ENCODE results near the gene SOX5.
"Not testable (repeated sequence)": the region's sequence is repeated elsewhere in the genome, so short reads cannot be mapped to it uniquely, and the experiment has no call there.

The SOX5 gene

GRCh38 chr12:23830210-23830609, 119.3 kb downstream of the SOX5 start:
- DNase-seq = no peak

DNA sequence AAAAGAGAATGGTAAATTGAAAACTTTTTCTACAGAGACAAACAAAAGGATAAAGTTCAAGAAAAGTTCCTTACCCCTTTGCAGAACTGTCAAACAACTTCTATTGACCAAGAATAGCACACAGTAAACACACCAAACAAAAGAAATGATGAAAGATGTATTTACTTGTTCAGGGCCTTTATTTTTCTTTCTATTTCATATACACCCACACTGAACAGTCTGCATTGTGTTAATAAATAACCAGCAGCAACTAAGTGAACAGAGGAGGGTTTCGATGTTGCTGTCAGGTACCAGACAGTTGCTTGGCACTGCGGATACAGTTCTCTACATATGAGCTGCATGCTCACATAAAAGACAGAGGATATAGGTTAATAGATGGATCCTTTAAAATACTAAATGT, 122.1 kb downstream of the SOX5 start:
- no peak for DNase-seq

DNA sequence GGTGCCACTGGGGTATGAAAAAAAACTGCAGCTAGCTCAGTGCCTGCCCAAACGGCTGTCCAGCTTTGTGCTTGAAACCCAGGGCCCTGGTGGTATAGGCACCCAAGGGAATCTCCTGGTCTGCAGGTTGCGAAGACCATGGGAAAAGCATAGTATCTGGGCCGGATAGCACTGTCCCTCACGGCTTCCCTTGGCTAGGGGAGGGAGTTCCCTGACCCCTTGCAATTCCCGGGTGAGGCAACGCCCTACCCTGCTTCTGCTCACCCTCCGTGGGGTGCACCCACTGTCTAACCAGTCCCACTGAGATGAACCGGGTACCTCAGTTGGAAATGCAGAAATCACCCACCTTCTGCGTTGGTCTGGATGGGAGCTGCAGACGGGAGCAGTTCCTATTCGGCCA, 124.3 kb downstream of the SOX5 start:
- not testable (repeated sequence) for DNase-seq

DNA sequence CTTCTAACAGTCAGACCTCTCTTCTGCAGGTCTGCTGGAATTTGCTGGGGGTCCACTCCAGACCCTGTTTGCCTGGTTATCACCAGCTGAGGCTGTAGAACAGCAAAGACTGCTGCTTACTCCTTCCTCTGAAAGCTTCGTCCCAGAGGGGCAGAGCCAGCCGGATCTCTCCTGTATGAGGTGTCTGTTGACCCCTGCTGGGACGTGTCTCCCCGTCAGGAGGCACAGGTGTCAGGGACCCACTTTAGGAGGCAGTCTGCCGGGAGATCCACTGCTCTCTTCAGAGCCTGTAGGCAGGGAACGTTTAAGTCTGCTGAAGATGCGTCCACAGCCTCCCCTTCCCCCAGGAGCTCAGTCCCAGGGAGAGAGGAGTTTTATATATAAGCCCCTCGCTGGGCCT, 125.1 kb downstream of the SOX5 start:
- no peak for DNase-seq

DNA sequence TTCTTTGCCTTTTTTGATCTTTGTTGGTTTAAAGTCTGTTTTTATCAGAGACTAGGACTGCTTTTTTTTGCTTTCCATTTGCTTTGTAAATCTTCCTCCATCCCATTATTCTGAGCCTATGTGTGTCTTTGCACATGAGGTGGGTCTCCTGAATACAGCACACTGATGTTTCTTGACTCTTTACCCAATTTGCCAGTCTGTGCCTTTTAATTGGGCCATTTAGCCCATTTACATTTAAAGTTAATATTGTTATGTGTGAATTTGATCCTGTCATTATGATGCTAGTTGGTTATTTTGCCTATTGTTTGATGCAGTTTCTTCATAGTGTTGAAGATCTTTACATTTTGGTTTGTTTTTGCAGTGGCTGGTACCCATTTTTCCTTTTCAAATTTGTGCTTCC, 126.6 kb downstream of the SOX5 start:
- DNase-seq = not testable (repeated sequence)

- no peak for DNase-seq
Observed at GRCh38 chr12:23817345-23817744, 132.1 kb downstream of the SOX5 start.

- DNase-seq = no peak
Observed at GRCh38 chr12:23816394-23816851, 133.0 kb downstream of the SOX5 start.

- no peak for DNase-seq
Observed at GRCh38 chr12:23815810-23816209, 133.7 kb downstream of the SOX5 start.

DNA sequence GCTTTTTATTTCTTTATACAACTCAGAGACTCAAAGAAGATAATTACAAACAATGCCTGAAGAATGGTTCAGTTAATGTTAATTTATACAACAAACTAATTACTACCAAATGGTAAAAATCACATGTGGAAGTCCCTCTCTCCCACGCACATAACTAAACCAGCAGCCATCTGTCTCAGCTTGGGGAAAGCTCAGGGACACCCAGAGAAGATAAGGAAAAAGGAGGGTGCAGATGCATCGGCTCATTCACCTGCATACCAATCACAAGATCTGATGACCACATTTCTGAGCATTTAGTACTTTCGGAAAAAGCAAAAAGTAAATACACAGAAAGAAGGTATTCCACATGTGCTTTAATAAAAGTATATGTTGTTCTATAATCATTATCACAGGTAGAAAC, 136.3 kb downstream of the SOX5 start:
- DNase-seq = no peak

GRCh38 chr12:23810329-23810902, 139.1 kb downstream of the SOX5 start:
- no peak for DNase-seq

DNA sequence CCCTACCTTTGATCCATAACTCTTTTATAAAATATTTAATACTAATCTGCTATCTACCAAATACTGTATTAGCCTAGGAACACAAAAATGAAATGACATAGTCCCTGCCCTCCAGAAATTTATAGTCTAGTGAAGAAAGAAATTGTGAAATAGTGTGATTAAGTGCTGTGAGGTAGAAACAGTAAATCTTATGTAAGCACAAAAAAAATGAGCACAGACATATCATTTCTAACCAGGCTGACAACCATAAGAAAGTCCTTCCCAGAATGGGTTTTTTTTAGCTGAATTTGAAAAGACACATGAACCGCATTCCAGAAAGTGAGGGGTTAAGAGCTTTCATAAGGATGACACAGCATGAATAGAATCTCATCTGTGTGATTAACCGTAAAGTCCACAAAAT, 145.9 kb downstream of the SOX5 start:
- no peak for DNase-seq

DNA sequence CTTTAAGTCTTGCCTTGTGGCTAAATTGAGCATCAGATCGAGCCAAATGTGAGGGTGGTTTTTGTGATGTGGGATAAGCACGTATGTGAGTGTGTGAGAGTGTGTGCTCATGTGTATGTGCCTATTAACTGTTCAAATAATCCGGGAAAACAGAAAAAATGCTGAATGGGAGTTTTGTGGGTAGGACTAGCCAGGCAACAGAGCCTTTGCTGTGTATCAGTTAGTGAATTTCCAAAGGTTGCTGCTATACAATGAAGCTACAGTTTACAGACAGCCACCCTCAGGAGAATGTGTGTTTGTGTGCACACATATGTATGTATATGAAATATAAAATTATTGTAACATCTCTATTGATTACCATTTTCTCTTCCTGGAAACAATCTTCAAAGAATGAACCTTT, 154.0 kb downstream of the SOX5 start:
- DNase-seq = no peak

DNA sequence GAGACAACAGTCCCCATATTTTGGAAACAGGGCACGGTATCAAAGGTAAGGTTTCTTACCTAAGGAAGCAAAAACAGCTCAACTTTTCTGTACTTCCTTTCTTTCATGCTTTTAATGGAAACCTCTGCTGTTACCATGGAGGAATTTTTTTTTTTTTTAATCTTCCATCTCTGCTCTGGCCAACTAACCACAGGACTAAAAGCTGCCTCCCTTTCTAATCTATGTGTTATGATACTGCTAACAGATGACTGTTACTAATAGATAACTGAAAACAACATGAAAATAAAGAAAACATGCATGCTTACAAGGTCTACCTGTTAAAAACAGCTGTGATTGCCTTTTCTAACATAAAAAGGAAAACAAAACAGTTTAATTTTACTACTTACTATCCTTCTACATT, 168.4 kb downstream of the SOX5 start:
- DNase-seq = no peak

DNA sequence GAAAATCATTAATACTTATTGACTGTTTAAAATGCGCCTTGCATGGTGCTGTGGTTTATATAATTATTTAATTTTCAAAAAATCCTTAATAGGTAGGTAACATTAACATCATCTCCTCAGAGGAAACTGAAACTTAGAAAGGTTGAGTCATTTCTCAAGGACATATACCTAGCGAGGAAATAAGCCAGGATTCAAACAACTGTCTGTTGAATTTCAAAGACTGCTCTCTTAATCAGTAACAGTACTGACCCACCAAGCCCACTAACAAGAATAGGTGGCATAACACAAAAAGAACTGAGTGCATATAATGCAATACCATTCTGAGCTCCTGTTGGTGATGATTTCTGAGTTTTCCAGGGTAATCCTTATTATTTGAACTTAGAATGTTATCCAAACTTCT, 174.3 kb downstream of the SOX5 start:
- no peak for DNase-seq

- DNase-seq = no peak
Observed at GRCh38 chr12:23771240-23771949, 178.1 kb downstream of the SOX5 start.

DNA sequence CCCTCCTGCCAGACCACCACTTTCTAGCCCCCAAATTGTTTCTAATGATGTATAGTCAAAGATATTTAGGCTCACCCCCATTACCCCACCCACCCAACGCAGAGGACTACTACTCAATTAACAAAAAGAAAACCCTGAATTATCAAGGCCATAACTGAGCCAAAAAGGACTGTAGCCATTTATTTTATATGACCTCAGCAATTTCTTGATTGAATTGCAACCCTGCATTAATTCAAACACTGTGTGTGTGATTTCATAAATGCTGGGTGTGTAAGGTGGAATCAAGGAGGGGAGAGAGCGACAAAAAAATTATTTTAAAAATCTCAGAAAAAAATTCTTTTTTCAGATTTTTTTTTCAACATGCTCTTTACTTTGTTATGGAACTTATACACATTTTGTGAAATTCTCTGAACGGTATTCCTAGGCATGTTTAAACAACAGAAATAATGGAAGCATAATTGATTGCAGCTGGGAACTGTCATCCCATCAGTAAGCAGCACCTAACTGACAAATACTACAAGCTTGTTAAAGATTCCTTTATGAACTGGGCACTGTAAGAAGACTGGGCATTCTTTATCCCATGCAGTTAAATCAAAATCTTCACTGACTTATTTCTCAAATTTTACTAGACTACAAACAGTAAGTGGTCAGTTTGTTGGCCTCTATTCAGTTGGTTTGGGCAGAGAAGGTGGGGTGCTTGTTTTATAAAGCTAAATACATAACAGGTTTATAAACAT, 179.1 kb downstream of the SOX5 start:
- DNase-seq = no peak

DNA sequence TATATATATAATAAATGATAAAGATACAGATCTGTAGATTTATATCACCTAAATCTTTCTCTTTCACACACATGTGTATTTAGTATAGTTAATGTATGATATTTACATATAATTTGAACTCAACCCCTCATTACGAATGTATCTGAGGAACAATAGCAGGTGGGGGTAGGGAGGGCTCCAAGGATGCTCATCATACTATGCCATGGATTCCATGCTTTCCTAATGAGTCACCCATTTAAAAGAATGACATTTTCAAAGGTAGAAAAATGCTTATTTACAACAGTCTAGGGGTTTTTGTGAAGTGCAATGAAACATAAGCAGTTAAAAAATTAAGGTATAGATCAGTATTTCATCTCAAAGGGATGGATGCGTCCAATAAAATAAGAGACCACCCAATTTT, 181.6 kb downstream of the SOX5 start:
- no peak for DNase-seq

- DNase-seq = no peak
Observed at GRCh38 chr12:23763724-23764123, 185.7 kb downstream of the SOX5 start.

DNA sequence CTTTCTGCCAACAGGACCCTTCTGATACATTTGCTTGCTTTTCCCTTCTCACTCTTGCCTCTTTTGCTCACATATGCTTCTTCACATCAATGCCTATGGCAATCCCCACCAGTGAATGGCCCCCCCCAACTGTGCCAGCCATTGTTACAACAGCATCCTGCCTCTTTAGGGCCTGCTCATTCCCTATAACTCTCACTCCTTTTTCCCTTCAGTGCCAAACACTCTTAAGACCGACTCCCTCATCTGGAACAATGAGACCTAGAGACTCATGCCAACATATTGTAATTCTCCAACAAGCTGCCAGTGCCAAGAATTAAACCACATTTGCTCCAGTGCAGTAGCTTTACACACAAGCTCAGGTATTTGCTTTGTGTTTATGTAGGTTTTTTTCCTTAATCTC, 189.0 kb downstream of the SOX5 start:
- no peak for DNase-seq

GRCh38 chr12:23758608-23759007, 190.9 kb downstream of the SOX5 start:
- no peak for DNase-seq

- no peak for DNase-seq
Observed at GRCh38 chr12:23757541-23757962, 191.9 kb downstream of the SOX5 start.

DNA sequence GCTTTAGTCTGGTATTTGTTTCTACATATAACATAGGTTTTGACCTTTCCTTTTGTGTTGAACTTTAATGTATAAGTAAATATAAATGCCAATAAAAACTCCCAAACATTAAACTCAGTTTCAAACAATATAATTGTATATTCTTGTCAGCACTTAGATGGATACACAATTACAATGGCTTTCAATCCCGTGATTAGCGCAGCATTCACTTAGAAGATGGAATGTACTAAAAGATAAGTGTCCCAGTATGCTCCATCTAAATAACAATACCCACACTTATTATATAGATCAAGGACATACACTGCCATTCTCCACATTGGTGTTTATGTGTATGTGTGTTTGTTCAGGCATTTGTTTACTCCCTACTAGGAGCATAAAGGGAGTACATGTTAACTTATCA, 193.1 kb downstream of the SOX5 start:
- no peak for DNase-seq

GRCh38 chr12:23753628-23754365, 195.7 kb downstream of the SOX5 start:
- DNase-seq = no peak

- no peak for DNase-seq
Observed at GRCh38 chr12:23752245-23752644, 197.2 kb downstream of the SOX5 start.
